ENCODE results near the gene HEXD.

Gene HEXD

DNA sequence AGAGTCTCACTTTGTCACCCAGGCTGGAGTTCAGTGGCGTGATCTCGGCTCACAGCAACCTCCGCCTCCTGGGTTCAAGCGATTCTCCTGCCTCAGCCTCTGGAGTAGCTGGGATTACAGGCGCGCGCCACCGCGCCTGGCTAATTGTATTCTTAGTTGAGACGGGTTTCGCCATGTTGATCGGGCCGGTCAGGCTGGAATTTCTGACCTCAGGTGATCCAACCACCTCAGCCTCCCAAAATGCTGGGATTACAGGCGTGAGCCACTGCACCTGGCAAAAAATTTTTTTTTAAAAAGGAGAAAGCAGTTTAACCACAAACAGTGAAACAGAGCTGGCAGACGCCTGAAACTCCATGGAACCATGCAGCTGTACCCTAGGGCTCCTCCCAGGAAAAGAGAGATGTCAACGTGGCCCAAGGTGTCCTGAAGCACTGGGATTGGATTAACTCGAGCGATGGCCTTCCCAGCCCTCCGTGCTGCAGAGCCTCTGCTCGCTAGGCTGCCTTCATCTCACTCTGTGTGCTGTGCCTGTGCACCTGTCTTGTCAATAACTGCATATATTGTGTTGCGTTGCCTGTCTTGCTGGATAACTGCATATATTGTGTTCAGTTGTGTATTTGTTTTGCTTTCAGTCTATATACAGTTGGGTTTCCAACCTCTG is 71.8 kb downstream of the HEXD start:
- DNase-seq (ENCODE audit: low spot score), result no peak

DNA sequence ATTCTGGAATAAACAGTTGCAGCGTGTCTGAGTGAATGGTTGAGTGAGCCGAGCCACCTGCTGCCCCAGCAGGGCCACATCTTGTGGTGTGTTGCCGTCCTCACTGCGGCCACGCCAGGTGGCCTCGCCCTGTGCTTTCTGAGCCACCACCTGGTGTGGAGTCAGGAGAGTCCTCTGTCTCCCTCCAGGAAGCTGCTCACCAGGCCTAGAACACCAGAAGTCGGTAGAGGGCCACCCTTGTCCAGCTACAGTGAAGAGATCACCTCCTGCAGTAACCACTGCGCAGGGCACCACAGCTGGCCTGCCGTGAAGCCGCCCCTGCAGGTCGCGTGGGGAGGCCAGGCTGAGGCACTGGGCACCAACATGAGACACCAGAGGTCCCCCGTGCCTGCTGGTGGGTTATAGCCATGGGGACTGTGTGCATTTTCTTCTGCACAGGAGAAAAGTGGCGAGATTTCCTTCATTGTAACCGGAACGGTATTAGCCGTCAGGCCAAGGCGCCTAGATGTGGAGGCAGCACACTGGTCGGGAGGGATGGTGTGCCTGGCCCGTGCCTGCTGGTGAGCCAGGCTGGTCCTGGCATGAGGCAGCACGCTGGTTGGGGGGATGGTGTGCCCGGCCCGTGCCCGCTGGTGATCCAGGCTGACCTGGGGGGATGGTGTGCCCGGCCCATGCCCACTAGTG is 72.5 kb downstream of the HEXD start:
- DNase-seq (ENCODE audit: low spot score), result no peak

DNA sequence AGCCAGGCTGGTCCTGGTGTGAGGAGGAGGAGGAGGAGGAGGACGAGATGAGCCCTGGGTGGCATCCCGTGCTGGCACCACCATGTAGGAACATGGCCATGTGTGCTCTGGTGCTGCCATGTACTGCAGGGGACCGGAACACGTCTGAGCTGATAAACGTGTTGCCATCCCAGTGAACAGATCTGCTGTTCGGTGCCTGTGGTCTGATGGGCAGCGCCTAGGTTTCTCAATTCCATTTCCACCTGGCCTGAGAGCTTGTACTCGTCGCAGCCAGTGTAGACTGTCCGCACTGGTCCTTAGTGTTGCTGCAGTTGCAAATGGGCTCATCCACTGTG is 73.0 kb downstream of the HEXD start:
- no peak for DNase-seq (ENCODE audit: low spot score)

DNA sequence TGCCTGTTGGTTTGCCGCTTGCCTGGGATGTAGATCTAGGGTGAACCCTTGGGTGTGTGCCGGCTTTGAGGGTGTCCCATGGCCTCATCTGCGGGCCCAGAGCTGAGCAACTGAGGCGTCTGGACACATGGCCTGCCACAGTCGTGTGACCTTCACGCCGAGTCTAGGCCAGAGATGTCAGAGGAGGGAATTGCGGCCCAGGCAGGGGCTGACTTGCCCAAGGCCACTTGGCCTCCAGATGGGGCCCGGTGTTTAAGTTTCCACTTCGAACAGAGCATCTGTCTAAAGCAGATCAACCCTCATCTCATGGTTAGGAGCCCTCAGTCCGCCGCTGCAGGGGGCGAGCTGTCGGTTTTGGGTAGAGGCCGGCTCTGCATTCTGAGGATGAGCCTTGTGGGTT is 73.4 kb downstream of the HEXD start:
- DNase-seq (ENCODE audit: low spot score), result no peak

All from Ammon's horn (tissue), 1 donor.